ENCODE measurements around the gene MYO7A.

The MYO7A gene

GRCh38 chr11:77167111-77167626 lies 39.1 kb downstream of the MYO7A start:
- Histone ChIP-seq H3K9me3 (ENCODE audit: low read length) (no peaks in the 10 kb centered on the region), H3K27ac (ENCODE audit: low read depth, low read length, poor library complexity, severe bottlenecking) (no peak overlapping the region), H3K4me3 (ENCODE audit: low read depth, low read length, poor library complexity, severe bottlenecking) (no peak overlapping the region), H3K9ac (ENCODE audit: low read length) (no peak overlapping the region), H3K36me3 (ENCODE audit: insufficient read depth, low read length) (no peaks in the 10 kb centered on the region), H3K4me1 (ENCODE audit: insufficient read depth, low read length, severe bottlenecking) (no peaks in the 10 kb centered on the region), H3K27me3 (ENCODE audit: insufficient read depth, low read length) (no peaks in the 10 kb centered on the region), H3K9me2 (ENCODE audit: low read depth, low read length) (no peaks in the 10 kb centered on the region), H4K20me1 (ENCODE audit: insufficient read depth, low read length) (no peaks in the 10 kb centered on the region), H2AFZ (ENCODE audit: low read length) (no peak overlapping the region), H3K79me2 (ENCODE audit: insufficient read depth, low read length) (no peaks in the 10 kb centered on the region), H3F3A (ENCODE audit: insufficient read depth, low read length) (no peaks in the 10 kb centered on the region), H3K4me2 (ENCODE audit: low read length) (no peak overlapping the region)
- no peak for TF ChIP-seq CTCF (IDR thresholded peaks at IDR 0.05; ENCODE audit: low read length)
- no peak for TF ChIP-seq EZH2 (IDR thresholded peaks at IDR 0.05; ENCODE audit: borderline replicate concordance, low read length)

GRCh38 chr11:77167791-77168190 lies 39.7 kb downstream of the MYO7A start:
- Histone ChIP-seq H3F3A (ENCODE audit: insufficient read depth, low read length) (no peaks in the 10 kb centered on the region), H3K36me3 (ENCODE audit: insufficient read depth, low read length) (no peaks in the 10 kb centered on the region), H3K79me2 (ENCODE audit: insufficient read depth, low read length) (no peaks in the 10 kb centered on the region), H3K9me2 (ENCODE audit: low read depth, low read length) (no peaks in the 10 kb centered on the region), H4K20me1 (ENCODE audit: insufficient read depth, low read length) (no peaks in the 10 kb centered on the region), H3K4me1 (ENCODE audit: insufficient read depth, low read length, severe bottlenecking) (no peaks in the 10 kb centered on the region), H3K4me2 (ENCODE audit: low read length) (no peak overlapping the region), H3K27me3 (ENCODE audit: insufficient read depth, low read length) (no peaks in the 10 kb centered on the region), H3K4me3 (ENCODE audit: low read depth, low read length, poor library complexity, severe bottlenecking) (no peak overlapping the region), H3K9ac (ENCODE audit: low read length) (no peak overlapping the region), H3K27ac (ENCODE audit: low read depth, low read length, poor library complexity, severe bottlenecking) (no peak overlapping the region), H2AFZ (ENCODE audit: low read length) (no peak overlapping the region), H3K9me3 (ENCODE audit: low read length) (no peaks in the 10 kb centered on the region)
- TF ChIP-seq CTCF (IDR thresholded peaks at IDR 0.05; ENCODE audit: low read length) = no peak

GRCh38 chr11:77170107-77170506 lies 42.1 kb downstream of the MYO7A start:
- no peaks in the 10 kb centered on the region for H3K4me1 ChIP-seq (ENCODE audit: insufficient read depth, low read length, severe bottlenecking)
- no peak overlapping the region for H2AFZ ChIP-seq (ENCODE audit: low read length)
- H3F3A ChIP-seq (ENCODE audit: insufficient read depth, low read length) = no peaks in the 10 kb centered on the region
- no peaks in the 10 kb centered on the region for H3K9me2 ChIP-seq (ENCODE audit: low read depth, low read length)
- no peak overlapping the region for H3K9ac ChIP-seq (ENCODE audit: low read length)
- H3K4me2 ChIP-seq (ENCODE audit: low read length) = no peak overlapping the region
- no peaks in the 10 kb centered on the region for H3K36me3 ChIP-seq (ENCODE audit: insufficient read depth, low read length)
- H3K79me2 ChIP-seq (ENCODE audit: insufficient read depth, low read length) = no peaks in the 10 kb centered on the region
- no peaks in the 10 kb centered on the region for H4K20me1 ChIP-seq (ENCODE audit: insufficient read depth, low read length)
- H3K9me3 ChIP-seq (ENCODE audit: low read length) = no peaks in the 10 kb centered on the region
- H3K27me3 ChIP-seq (ENCODE audit: insufficient read depth, low read length) = no peaks in the 10 kb centered on the region
- no peak overlapping the region for H3K27ac ChIP-seq (ENCODE audit: low read depth, low read length, poor library complexity, severe bottlenecking)
- no peak overlapping the region for H3K4me3 ChIP-seq (ENCODE audit: low read depth, low read length, poor library complexity, severe bottlenecking)
- TF ChIP-seq EZH2 (IDR thresholded peaks at IDR 0.05; ENCODE audit: borderline replicate concordance, low read length) (no peak), CTCF (IDR thresholded peaks at IDR 0.05; ENCODE audit: low read length) (no peak)

Measured in OCI-LY1 (cell line).